GM10248 (cell line): ENCODE results near the gene SIRPG.

ENCODE experiments used
- CTCF ChIA-PET: fragments of 300-600 bp; sonication (Branson Sonifier 250); formaldehyde crosslinking; extraction: SDS; loops from one replicate; lab custom pipeline; 2021; ENCODE audit warnings: antibody characterized with exemption; lab: Yijun Ruan, JAX
- POLR2A ChIA-PET: fragments of 350-650 bp; sonication (Branson Sonifier 250); formaldehyde crosslinking; extraction: SDS; loops from one replicate; lab custom pipeline; 2020; ENCODE audit warnings: antibody characterized with exemption; lab: Yijun Ruan, JAX
- DNase-seq: peaks from one replicate; pipeline ENCODE4 v3.0.0; 2012; ENCODE audit errors: extremely low spot score
- CTCF ChIP-seq: IDR thresholded peaks from 2 replicates; pipeline ENCODE4 v1.5.1; 2012; ENCODE audit warnings: mild to moderate bottlenecking, low read depth; ENCODE audit errors: extremely low read depth, missing control alignments, control extremely low read depth

SIRPG gene

GRCh38 chr20:1696521-1697209 lies 39.1 kb upstream of the SIRPG start:
- ChIA-PET POLR2A (no interaction called here), CTCF (interaction anchor here (1.3 to 1.5 kb wide), 2 partner anchors 11 to 12 kb away, joined by 3 read pairs; no protein-coding TSS in a partner anchor)
- no peak for TF ChIP-seq CTCF
- no peak for DNase-seq

GRCh38 chr20:1694672-1695071 lies 37.1 kb upstream of the SIRPG start:
- POLR2A ChIA-PET: no interaction called here
- DNase-seq: no peak
- TF ChIP-seq CTCF: no peak
- CTCF ChIA-PET: no interaction called here

- CTCF ChIA-PET: no interaction called here
- POLR2A ChIA-PET: no interaction called here
- TF ChIP-seq CTCF: no peak
- DNase-seq: no peak
Measured at GRCh38 chr20:1693427-1693826, 35.8 kb upstream of the SIRPG start.

- DNase-seq: no peak
- no peak for TF ChIP-seq CTCF
- POLR2A ChIA-PET: no interaction called here
- CTCF ChIA-PET: interaction anchor here (0.7 to 1.0 kb wide), 2 partner anchors 12 to 74 kb away, joined by 3 read pairs; no protein-coding TSS in a partner anchor
Measured at GRCh38 chr20:1689721-1690120, 32.1 kb upstream of the SIRPG start.

GRCh38 chr20:1688886-1689538 lies 31.4 kb upstream of the SIRPG start:
- ChIA-PET CTCF (interaction anchor here (0.7 kb wide), 1 partner anchor 13 kb away, joined by 3 read pairs; no protein-coding TSS in a partner anchor), POLR2A (no interaction called here)
- no peak for TF ChIP-seq CTCF
- no peak for DNase-seq

GRCh38 chr20:1687053-1687452 lies 29.5 kb upstream of the SIRPG start:
- POLR2A ChIA-PET: no interaction called here
- CTCF ChIA-PET: no interaction called here
- no peak for DNase-seq
- no peak for TF ChIP-seq CTCF
